ENCODE measurements around the gene FILIP1L. TPM values are rescaled to one million over a fixed set of nuclear protein-coding genes. Genes with fewer than 3 reads are reported as not detected.

The FILIP1L gene
- total RNA-seq, 1 donor, result 0.42 TPM

DNA sequence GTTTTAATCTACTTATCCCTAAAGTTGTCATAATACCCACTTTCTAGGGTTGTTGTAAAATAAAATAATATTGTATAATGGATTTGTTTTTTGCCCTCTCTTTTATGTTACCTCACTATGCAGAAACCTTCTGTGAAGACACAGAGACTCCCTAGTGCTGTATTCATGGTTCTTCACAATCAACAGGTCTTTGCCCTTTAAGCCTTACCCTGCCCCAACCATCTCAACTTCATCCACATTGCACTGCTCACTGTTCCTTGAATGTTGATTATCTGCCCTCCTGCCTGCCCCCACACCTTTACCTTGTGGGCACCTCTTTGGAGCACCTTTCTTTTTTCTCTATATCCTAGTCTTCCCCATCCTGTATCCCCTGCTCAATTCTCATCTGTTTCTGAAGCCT, 275.5 kb downstream of the FILIP1L start:
- no peak overlapping the region for H3K4me3 ChIP-seq (ENCODE audit: low read length)
- no peaks in the 10 kb centered on the region for H3K4me1 ChIP-seq (ENCODE audit: insufficient read depth, low read length)
- H3K9me3 ChIP-seq (ENCODE audit: low read depth, low read length), result no peaks in the 10 kb centered on the region
- no peaks in the 10 kb centered on the region for H3K27me3 ChIP-seq (ENCODE audit: insufficient read depth, low read length)

DNA sequence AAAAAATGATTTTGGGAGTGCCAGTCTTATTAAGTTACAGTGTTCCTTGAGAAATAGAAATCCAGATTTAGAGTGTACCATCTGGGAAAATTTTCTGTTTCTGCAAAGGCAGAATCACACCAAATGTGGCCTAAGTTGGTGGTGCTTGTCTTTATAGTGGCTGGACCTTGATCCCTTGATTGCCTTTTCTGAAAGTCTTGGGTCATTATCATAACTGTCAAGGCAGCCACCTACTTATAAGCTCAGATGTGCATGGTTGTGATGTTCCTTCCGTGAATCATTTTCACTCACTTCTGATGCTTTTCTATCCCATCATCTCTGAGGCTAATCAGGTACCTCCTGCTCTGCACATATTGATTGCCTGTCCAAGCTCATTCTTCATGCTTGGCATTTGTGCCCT, 276.6 kb downstream of the FILIP1L start:
- H3K4me1 ChIP-seq (ENCODE audit: insufficient read depth, low read length), result no peaks in the 10 kb centered on the region
- H3K9me3 ChIP-seq (ENCODE audit: low read depth, low read length), result no peaks in the 10 kb centered on the region
- H3K27me3 ChIP-seq (ENCODE audit: insufficient read depth, low read length), result no peaks in the 10 kb centered on the region
- H3K4me3 ChIP-seq (ENCODE audit: low read length), result no peak overlapping the region

DNA sequence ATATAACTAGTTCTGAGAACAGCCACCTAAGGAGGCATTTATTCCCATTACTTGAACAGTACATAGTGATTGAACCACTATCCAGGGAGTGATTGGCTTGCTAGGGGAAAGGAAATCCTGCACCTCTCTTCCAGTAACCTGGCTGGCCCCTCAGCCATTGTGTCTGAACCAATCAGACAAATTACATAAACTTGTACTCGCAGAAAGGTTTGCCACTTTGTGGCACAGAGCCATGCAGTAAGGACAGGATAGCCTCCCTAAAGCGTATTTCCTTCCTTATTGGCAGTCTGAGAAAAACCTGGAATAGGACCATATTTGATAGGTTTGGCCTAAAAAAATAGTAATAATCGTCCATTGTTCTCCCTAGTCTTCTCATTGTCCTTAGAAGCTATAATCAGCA, 277.6 kb downstream of the FILIP1L start:
- H3K27me3 ChIP-seq (ENCODE audit: insufficient read depth, low read length), result no peaks in the 10 kb centered on the region
- no peaks in the 10 kb centered on the region for H3K9me3 ChIP-seq (ENCODE audit: low read depth, low read length)
- no peaks in the 10 kb centered on the region for H3K4me1 ChIP-seq (ENCODE audit: insufficient read depth, low read length)
- H3K4me3 ChIP-seq (ENCODE audit: low read length), result no peak overlapping the region

DNA sequence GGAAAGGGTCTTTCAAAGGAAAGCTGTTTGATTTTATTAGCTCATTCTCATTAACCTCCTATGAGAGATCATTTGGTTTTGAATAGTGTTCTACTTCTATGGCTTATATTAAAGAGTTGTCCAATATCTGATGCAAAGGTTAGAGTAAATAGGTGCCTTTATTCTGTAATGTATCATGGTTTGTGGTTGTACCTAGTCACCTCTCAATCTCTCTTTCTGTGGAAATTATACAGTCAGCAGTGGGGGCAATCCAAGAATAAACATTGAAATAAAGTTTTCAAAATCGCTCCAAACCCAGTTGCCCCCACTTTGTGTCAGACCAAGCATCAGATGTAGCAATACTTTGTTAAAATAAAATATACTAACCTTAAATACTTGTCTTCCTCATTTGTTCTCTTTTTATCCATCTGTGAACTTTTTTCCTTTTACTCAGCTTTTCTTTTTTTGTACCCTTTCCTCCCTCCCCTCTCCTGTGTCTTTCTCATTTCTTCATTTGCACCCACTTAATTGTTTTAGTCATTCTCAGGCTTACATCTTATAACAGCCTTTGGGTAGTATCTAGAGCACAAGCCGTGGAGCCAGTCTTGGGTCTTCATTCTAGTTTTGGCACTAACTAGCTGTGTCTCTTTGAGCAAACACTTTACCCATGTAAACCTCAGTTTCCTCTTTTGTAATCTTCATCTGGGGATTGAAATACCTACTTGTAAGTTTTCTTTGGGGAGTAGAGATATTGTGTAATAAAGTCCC, 279.9 kb downstream of the FILIP1L start:
- no peaks in the 10 kb centered on the region for H3K9me3 ChIP-seq (ENCODE audit: low read depth, low read length)
- no peaks in the 10 kb centered on the region for H3K4me1 ChIP-seq (ENCODE audit: insufficient read depth, low read length)
- H3K4me3 ChIP-seq (ENCODE audit: low read length), result no peak overlapping the region
- no peaks in the 10 kb centered on the region for H3K27me3 ChIP-seq (ENCODE audit: insufficient read depth, low read length)

DNA sequence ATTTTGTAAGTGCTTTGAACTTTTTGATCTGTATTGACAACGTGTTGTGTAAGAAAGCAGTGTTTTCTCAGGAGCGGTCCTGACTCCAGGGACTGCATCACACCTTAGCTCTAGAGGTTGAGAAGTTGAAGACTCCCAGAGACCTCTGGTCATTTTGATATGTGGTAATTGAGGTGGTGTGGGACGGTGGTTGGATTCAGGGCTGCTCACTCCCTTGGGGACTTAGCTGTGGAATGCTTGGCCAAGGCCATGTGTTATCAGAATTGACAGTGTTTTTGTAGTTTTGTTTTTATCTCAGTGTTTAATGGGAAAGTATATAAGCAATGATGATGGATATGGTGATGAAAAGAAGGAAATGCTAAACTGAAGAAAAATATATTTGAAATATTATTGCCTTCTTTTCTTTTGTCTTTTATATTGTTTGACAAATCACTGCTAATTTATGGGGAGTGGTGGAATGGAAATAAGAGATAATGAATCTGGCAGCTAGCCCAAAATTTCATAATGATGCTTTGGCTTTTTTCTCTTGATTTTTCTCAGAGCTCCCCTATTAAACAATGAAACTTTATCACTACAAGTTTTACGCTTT, 280.6 kb downstream of the FILIP1L start:
- no peaks in the 10 kb centered on the region for H3K9me3 ChIP-seq (ENCODE audit: low read depth, low read length)
- H3K4me1 ChIP-seq (ENCODE audit: insufficient read depth, low read length), result no peaks in the 10 kb centered on the region
- H3K4me3 ChIP-seq (ENCODE audit: low read length), result no peak overlapping the region
- H3K27me3 ChIP-seq (ENCODE audit: insufficient read depth, low read length), result no peaks in the 10 kb centered on the region

DNA sequence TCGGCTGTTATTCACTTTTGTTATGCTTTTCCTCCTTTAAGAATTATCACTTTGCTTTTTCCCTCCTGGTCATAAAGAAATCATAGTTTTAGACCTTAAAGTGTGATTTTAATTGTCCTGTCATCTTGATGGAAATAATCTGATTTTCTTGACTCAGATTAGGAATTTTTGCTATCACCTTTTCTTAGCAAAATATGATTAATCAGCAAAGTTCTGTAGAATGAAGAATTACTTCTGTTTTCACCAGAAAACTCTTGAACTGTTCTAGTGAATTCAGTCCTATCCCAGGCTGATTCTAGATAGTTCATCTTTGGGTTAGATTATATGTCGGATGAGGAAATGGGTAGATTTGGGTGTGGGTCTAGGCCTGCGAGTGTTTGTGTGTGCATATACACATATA, 284.5 kb downstream of the FILIP1L start:
- no peaks in the 10 kb centered on the region for H3K27me3 ChIP-seq (ENCODE audit: insufficient read depth, low read length)
- H3K4me1 ChIP-seq (ENCODE audit: insufficient read depth, low read length), result no peaks in the 10 kb centered on the region
- H3K4me3 ChIP-seq (ENCODE audit: low read length), result no peak overlapping the region
- H3K9me3 ChIP-seq (ENCODE audit: low read depth, low read length), result no peaks in the 10 kb centered on the region

DNA sequence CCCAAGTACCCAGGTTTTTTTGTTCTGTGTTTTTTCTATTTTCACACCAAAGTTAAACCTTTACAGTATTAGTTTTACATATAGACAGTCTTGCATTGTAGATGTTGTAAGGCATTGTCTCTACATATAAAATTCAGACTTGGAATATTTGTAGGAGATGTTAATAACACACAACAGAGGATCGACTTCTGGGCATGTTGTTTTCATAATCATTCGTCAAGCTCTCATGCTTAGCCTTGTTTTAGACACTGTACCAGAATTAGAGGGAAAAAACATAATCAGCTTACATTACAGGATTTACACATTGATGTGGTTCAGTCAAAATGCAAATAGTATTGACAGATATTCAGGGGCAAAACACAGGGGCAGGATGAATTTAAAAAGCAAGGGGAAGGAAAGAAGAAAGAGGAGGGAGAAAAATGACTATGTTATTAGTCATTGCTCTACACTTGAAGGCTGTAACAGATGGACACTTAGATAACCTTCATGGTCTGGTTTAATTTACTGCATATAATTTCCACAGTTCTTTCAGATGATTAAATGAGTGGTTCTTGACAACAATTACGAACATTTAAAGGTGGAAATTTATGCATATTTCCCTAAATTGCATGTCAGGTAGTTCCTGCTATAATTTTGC, 289.2 kb downstream of the FILIP1L start:
- H3K4me3 ChIP-seq (ENCODE audit: low read length), result no peak overlapping the region
- H3K4me1 ChIP-seq (ENCODE audit: insufficient read depth, low read length), result no peaks in the 10 kb centered on the region
- no peaks in the 10 kb centered on the region for H3K27me3 ChIP-seq (ENCODE audit: insufficient read depth, low read length)
- no peaks in the 10 kb centered on the region for H3K9me3 ChIP-seq (ENCODE audit: low read depth, low read length)

DNA sequence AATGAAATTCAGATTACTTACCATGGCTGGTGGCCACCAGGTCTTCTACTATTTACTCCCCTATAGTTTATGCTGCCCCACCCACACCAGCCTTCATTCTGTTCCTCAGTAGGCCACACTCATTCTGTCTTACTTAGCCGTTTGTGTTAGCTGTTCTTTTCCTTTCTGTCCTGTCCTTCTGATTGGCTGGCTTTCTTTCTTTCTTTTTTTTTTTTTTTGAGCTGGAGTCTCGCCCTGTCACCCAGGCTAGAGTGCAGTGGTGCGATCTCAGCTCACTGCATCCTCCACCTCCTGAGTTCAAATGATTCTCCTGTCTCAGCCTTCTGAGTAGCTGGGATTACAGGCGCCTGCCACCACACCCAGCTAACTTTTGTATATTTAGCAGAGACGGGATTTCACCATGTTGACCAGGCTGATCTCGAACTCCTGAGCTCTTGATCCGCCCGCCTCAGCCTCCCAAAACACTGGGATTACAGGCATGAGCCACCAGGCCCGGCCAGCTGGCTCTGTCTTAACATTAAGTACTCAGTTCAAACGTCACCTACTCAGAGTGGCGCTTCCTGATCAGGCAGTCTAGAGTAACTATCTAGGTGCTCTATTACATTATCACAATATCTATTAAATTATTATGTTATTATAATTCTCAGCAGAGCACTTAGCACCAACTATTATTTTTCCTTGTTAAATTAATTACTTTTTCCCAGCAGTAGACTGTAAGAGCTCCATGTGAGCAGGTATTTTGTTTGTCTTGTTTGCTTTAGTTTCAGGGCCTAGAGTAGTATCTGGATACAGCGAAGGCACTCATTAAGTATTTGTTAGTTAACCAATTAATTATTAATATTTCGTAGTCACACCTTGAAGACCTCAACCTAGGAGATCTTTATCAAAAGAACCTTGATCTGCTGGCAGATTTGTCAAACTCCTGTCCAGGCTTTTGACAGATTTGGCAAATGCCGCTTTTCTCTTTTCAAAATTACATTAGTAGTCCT, 290.3 kb downstream of the FILIP1L start:
- H3K27me3 ChIP-seq (ENCODE audit: insufficient read depth, low read length), result no peaks in the 10 kb centered on the region
- no peak overlapping the region for H3K4me3 ChIP-seq (ENCODE audit: low read length)
- H3K9me3 ChIP-seq (ENCODE audit: low read depth, low read length), result no peaks in the 10 kb centered on the region
- H3K4me1 ChIP-seq (ENCODE audit: insufficient read depth, low read length), result no peaks in the 10 kb centered on the region

DNA sequence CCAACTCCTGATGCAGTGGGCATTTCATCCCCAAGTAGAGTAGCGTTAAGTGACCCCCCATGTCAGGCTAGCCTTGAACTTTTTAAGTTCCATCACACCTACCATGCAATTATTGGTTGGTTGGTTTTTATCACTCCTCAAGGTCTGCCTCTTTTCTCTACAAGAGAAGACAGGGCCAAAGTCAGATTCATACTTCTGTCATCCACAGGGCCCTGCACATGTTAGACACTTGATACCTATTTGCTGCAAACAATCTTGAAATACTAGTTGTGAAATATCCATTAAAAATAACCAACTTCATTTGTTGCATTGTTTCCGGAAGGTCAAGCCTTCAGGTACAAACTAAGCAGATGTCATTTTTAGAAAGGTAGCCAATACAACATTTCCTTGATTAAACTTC, 295.5 kb downstream of the FILIP1L start:
- peaks cover 16% of the 10 kb centered on the region for H3K4me1 ChIP-seq (ENCODE audit: insufficient read depth, low read length)
- H3K4me3 ChIP-seq (ENCODE audit: low read length), result no peak overlapping the region
- no peaks in the 10 kb centered on the region for H3K9me3 ChIP-seq (ENCODE audit: low read depth, low read length)
- no peaks in the 10 kb centered on the region for H3K27me3 ChIP-seq (ENCODE audit: insufficient read depth, low read length)

DNA sequence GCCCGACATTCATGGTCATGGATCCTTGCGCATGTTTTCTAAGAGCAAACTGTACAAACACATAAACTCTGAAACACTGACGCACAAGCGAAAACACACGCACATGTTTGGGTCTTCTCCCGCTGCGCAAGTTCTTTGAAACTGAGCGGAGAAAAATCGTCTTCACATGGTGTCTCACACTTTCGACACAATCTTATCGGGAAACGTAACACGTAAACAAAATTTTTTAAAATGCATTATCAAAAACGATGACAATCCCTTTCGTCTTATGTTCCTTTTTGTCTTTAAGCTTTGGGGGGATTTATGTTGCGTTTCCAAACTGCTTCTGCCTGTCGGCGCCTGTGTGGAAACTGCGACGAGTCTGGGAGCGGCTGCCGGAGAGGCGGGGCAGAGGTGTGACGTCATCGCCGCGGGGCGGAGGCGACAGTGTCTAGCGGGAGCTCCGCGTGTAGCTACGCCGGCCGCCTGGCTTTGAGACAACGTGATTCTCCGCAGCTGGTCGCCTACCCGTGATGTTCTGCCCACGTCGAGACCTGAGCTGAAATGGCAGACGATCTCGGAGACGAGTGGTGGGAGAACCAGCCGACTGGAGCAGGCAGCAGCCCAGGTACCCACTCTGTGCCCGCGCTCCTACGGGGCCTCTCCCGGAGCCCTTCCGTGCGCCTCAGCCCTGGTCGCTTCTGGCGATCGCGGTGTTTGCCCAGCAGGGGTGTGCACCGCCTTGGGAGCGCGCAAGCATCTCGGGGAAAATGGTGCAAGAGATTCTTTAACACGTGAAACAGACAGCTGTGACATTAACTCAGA, 296.7 kb downstream of the FILIP1L start, which contains the start of gene CMSS1:
Gene CMSS1 (plus strand): TSS at position 426 of the 804 bp plus-strand sequence.
- peak within 1 kb of the TSS; percentile 73 for H3K4me3 ChIP-seq (ENCODE audit: low read length)

DNA sequence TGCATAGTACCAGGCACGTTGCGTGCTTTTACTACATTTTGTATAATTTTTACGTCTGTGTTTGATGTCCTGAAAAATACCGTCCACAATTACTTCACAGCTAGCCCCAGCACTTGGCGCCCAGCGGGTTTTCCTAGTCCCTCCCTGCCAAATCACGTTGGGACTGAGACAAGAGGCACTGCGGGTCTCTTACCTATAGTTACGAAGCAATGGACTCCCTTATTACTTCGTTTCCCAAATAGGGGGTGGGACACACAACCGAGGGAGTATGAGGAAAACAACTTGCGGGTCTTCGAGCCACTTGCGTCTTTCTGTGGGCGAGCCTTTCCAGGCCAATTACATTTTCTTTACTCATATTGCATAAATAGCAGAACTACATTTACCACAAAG, 297.3 kb downstream of the FILIP1L start:
- Histone ChIP-seq H3K9me3 (ENCODE audit: low read depth, low read length) (no peaks in the 10 kb centered on the region), H3K4me1 (ENCODE audit: insufficient read depth, low read length) (peaks cover 16% of the 10 kb centered on the region), H3K27me3 (ENCODE audit: insufficient read depth, low read length) (no peaks in the 10 kb centered on the region), H3K4me3 (ENCODE audit: low read length) (peak overlapping the region; percentile 73)

More for the DNA sequence above, 296.7 kb downstream of the FILIP1L start, which contains the start of gene CMSS1:
- Histone ChIP-seq H3K9me3 (ENCODE audit: low read depth, low read length) (no peaks in the 10 kb centered on the region), H3K4me1 (ENCODE audit: insufficient read depth, low read length) (peaks cover 16% of the 10 kb centered on the region), H3K27me3 (ENCODE audit: insufficient read depth, low read length) (no peaks in the 10 kb centered on the region)

DNA sequence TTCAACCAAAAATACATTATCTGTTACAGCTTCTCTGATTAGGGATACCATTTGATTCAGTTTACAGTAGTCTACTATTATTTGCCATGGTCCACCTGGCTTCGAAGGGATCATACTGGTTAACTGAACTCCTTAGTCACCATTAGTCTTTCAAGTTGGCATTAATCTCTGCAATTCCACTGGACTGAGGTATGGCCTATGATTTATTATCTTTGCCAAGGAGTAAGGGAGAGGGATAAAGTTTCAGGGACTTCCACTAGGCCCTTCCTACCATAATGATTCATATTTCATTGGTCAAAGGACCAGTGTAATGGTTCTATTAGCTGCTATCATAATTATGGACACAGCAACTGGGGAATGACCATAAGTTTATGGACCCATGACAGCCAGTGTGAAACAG, 303.9 kb downstream of the FILIP1L start:
- Histone ChIP-seq H3K4me1 (ENCODE audit: insufficient read depth, low read length) (no peaks in the 10 kb centered on the region), H3K4me3 (ENCODE audit: low read length) (no peak overlapping the region), H3K9me3 (ENCODE audit: low read depth, low read length) (peaks cover under 1% of the 10 kb centered on the region), H3K27me3 (ENCODE audit: insufficient read depth, low read length) (no peaks in the 10 kb centered on the region)

DNA sequence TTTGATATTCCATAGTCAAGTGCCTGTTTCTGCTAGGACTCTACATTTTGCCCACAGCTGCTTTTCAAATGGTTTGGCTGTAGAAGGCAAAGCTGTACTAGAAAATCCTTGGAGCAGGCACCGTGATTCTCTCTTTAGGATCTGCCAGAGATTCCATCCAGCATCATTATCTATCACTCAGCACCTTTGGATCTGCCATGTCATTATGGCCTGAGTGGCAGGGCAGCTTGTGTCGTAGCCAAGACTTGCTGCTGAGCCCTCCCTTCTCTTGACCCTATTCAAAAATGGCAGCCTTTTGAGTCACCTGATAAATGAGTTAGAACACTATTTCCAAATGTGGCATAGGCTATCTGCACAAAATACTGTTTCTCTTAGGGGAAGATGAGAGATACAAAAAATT, 304.7 kb downstream of the FILIP1L start:
- H3K9me3 ChIP-seq (ENCODE audit: low read depth, low read length), result peaks cover 8% of the 10 kb centered on the region
- no peaks in the 10 kb centered on the region for H3K27me3 ChIP-seq (ENCODE audit: insufficient read depth, low read length)
- H3K4me3 ChIP-seq (ENCODE audit: low read length), result no peak overlapping the region
- no peaks in the 10 kb centered on the region for H3K4me1 ChIP-seq (ENCODE audit: insufficient read depth, low read length)

DNA sequence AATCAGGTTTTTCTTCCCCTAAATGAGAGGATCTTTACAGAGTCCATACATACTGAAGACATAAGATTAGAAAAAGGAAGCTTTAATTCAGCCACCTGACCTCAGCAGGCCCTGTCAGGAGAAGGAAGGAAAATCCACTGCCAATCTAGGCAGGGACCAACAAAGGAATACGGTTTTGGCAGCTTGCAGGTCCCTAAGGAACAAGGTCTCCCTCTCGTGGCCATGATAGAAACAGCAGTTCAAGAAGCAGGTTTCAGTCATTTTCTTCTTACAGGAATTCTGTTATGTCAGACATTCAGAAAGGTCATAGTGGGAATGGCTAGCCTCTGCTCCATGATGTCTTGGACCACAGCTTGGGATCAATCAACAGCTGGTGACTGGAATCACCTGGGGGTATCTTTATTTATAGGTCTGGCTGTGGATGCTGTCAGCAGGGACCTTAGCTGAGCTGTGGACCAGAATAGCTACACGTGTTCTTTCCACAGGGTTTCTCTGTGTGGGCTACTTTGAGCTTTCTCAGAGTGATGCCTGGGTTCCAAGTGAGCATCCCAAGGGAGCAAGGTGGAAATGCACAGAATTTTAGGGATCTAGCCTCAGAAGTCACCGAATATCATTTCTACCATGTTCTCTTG, 306.0 kb downstream of the FILIP1L start:
- no peaks in the 10 kb centered on the region for H3K4me1 ChIP-seq (ENCODE audit: insufficient read depth, low read length)
- H3K9me3 ChIP-seq (ENCODE audit: low read depth, low read length), result peaks cover 8% of the 10 kb centered on the region
- H3K27me3 ChIP-seq (ENCODE audit: insufficient read depth, low read length), result no peaks in the 10 kb centered on the region
- no peak overlapping the region for H3K4me3 ChIP-seq (ENCODE audit: low read length)
